Stromal cell of bone marrow (primary cell): ENCODE results near the gene PGD.
"Not testable (repeated sequence)": the region's sequence is repeated elsewhere in the genome, so short reads cannot be mapped to it uniquely, and the experiment has no call there.

Experiments
- DNase-seq: peaks from one replicate; pipeline ENCODE4 v3.0.0-alpha.2; 2012; ENCODE audit warnings: low read depth

Gene PGD

DNA sequence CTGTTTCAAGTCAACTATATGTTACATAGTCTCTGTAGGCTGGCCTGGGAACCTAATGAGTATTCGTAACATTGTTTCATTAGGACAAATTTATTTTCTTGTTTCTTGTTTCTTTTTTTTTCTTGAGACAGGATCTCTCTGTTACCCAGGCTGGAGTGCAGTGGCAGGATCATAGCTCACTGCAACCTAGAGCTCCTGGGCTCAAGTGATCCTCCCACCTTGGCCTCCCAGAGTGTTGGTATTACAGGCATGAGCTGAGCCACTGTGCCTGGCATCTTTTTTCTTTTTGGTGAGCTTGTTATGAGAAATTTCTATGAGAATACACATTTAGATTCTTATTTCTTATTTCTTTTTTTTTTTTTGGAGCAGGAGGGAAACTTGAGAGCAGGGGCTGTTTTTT is 38.2 kb downstream of the PGD start:
- no peak for DNase-seq

DNA sequence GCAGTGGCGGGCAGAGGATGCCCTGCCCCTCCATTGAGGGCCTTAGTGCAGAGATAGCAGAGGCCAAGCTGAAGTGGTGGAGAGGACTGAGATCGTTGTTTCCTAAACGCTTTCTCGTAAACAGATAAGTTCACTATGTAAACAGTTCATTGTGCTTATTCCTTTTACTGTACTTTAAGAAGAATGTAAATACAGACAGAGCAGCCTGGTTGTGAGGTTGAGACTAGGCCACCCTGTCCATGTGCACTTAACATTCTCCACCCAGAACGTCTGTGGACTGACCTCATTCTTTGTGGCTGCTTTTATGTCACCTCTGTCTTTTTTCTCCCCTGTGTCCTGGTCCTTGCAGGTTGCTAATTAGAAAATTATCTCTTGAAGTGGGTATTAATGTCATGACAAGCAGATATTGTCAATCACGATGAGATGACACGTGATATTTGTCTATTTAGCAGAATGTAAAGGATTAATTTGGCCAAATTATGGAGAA is 39.9 kb downstream of the PGD start:
- DNase-seq, result no peak

GRCh38 chr1:10440305-10440704 is 41.4 kb downstream of the PGD start:
- DNase-seq, result no peak

DNA sequence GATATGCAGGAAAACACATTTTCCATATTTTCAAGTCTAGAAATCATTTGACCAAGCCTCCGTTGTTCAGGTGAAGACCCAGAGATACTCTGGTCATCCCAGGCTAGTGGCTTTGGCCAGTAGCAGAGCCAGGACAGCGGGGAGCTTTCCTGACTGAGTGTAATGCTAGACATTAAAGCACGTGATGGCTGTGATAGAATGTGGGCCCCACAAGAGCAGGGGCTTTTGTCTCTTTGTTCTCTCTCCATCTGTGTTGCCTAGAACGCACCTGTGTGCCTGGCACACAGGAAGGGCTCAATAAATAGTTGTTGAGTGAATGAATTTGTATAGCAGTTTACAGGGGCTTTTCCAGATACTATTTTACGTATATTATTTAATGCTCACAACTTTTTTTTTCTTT is 41.9 kb downstream of the PGD start:
- no peak for DNase-seq

DNA sequence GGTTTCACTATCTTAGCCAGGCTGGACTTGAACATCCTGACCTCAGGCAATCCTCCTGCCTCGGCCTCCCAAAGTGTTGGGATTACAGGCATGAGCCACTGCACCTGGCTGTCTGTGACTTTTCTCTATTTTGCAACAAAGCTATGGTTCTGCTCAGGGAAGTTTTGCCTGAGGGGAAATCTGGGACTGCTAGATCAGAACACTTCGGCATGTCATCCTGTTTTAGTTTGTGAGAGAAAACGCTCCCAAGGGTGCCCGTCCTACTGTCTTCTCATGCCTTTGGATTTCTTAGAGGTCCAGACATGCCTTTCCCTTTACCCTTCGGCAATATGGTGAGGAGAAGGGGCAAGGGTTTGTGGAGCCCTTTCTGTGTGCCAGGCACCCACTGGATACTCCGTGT is 45.4 kb downstream of the PGD start:
- DNase-seq, result no peak

GRCh38 chr1:10444795-10445397 is 46.0 kb downstream of the PGD start:
- DNase-seq, result no peak

- no peak for DNase-seq
Observed at GRCh38 chr1:10446790-10447422, 48.0 kb downstream of the PGD start.

DNA sequence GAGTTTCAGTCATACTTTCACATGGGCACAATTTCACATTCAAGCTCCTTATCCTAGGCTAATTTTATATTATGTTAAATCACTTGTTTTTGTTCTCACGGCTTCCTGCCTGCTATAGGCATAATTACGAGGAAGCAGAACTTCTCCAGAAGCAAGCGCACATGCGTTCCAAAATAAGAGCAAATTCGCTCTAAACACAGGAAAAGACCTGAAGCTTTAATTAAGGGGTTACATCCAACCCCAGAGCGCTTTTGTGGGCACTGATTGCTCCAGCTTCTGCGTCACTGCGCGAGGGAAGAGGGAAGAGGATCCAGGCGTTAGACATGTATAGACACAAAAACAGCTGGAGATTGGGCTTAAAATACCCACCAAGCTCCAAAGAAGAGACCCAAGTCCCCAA is 50.9 kb downstream of the PGD start, which contains the start of gene CORT:
TSS of gene CORT (plus strand) at position 281 of the 400 bp plus-strand sequence. CDS start 193 bp downstream, outside the sequence.
- no peak for DNase-seq

DNA sequence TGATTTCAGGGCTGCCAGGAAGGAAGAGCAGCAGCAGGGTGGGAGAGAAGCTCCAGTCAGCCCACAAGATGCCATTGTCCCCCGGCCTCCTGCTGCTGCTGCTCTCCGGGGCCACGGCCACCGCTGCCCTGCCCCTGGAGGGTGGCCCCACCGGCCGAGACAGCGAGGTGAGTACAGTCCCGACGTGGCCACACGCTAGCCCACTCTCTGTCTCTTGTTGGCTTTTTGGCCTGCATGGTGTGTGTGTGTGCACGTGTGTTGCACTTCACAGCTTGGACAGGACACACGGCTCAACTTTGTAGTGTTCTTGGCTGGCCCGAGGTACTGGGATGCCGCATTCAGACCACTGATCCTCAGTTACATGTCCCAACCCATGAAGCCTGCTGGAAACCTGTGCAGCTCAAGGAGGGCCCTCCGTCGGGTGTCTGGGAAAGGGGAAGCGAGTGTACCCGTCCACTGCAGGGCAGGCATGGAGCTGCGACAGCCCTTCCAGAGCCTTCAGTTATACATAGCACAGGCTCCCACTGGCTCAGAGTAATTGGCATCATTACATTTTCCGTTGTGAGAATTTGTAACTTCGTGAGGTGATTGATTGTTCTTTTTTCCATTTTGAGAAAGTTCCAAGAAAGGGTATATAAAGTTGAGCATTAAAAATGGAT is 51.4 kb downstream of the PGD start:
- no peak for DNase-seq

DNA sequence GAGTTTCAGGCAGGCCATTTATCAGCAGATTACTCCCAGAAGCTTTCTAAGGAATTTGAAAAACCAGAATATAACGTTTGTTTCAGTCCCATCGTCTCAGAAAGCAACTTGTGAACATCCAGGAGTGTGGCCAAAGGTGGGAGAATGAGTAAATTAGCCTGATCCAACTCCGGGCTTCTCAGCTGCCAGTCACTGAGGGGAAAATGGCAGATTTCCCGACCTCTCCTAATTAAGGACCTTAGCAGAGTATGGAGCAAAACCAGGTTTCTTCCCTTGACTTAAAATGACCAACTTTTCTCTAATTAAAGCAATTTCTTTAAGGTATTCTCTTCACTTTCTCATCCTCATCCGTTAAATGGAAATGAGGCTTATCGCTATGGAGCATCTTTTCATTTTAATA is 52.0 kb downstream of the PGD start:
- no peak for DNase-seq

- DNase-seq, result peak; percentile 22
Observed at GRCh38 chr1:10451287-10451686, 52.4 kb downstream of the PGD start.

DNA sequence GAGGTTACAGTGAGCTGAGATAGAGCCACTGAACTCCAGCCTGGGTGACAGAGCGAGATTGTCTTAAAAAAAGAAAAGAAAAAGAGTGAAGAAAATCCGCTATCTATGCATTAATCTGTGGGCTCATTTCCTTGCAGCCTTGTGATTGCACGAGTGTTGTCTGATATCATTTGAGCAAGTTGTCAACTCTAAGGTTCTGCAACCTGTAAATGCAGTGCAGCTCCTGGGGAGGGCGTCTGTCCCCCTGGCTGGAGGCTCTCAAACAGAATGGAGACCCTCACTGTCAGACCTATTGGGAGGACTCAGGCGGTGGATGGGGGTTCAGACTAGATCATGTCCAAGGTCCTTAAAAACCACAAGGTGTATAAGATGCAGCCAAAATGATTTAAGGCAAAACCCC is 57.2 kb downstream of the PGD start:
- DNase-seq, result no peak

- DNase-seq, result no peak
Observed at GRCh38 chr1:10456661-10457060, 57.8 kb downstream of the PGD start.

DNA sequence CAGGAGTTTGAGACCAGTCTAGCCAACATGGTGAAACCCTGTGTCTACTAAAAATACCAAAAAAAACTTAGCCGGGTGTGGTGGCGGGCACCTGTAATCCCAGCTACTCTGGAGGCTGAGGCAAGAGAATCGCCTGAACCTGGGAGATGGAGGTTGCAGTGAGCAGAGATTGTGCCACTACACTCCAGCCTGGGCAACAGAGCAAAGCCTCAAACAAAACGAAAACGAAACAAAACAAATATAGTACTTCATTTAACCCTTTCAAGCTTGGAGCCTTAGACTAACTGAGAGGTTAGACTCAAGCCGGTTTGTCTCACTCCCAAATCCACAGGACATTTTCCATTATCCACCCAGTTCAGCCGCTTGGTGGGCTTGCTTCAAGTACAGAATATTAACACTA is 58.6 kb downstream of the PGD start:
- DNase-seq, result not testable (repeated sequence)

DNA sequence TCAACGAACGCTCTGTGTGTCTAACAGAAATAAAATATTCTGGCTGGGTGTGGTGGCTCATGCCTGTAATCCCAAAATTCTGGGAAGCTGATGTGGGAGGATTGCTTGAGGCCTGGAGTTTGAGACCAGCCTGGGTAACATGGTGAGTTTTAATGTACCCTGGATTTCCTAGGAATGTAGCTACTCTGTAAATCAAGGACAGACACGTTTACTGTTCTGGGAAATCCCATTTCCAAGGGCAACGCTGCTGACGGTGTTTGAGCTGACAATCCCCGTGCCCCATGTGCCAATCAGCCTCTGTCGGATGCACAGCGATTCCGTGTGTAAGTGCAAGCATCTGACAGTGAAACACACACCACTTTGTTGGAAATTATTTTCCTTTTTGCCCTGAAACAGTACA is 59.0 kb downstream of the PGD start:
- DNase-seq, result no peak

DNA sequence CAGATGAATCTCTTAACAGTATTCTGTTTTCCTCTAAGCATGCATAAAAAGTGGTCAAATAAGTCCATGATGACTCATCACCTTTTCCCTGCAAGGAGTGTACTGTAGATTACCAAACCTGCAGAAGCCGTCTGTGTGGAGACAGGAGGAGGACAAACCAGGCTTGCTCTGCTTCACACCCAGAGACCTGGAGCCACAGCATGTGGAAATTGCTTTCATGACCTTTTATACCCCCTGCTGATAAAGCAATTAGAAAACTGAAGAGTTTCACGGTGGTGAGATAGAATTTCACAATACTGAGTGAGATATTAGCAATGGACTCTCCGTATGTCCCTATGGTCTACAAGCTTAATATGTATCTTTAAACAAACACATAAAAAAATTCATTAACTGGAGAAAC is 60.3 kb downstream of the PGD start:
- DNase-seq, result peak; percentile 13

DNA sequence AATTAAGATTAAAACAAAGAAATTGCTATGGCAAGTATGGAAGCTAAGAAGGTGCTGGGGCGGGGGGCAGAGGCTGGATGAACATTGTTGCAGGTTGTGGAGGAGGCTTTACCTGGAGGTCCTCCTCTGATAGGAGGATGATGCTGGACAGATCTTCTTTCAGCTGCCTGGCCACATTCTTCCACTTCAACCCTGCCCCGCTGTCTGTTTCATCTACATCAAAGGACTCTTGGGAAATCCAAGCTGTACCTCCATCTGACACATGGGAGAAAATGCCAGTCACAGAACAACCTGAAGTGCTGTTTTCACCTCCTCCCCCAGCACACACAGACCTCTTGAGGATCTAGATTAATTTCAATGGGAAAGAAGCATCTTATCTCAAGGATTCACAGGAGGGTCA is 68.2 kb downstream of the PGD start:
- DNase-seq, result no peak

- DNase-seq, result no peak
Observed at GRCh38 chr1:10470043-10470442, 71.2 kb downstream of the PGD start.
